NCI-H2029 (cell line): Measurements from ENCODE around the gene DUSP16.
"Not testable (repeated sequence)": the region's sequence is repeated elsewhere in the genome, so short reads cannot be mapped to it uniquely, and the experiment has no call there.

ENCODE experiments used
- DNase-seq: peaks from one replicate; lab custom pipeline; 2025; lab: John Stamatoyannopoulos, UW

The DUSP16 gene

GRCh38 chr12:12521044-12521485, 41.6 kb downstream of the DUSP16 start:
- DNase-seq: peak; percentile 68

GRCh38 chr12:12520273-12520672, 42.4 kb downstream of the DUSP16 start:
- DNase-seq: no peak

- DNase-seq: no peak
Measured at GRCh38 chr12:12519354-12519998, 43.2 kb downstream of the DUSP16 start.

GRCh38 chr12:12518919-12519318, 43.7 kb downstream of the DUSP16 start:
- no peak for DNase-seq

GRCh38 chr12:12518464-12518845, 44.2 kb downstream of the DUSP16 start:
- DNase-seq: no peak

- DNase-seq: no peak
Measured at GRCh38 chr12:12513416-12514006, 49.2 kb downstream of the DUSP16 start.

GRCh38 chr12:12511895-12512711, 50.6 kb downstream of the DUSP16 start:
- no peak for DNase-seq

GRCh38 chr12:12511021-12511783, 51.5 kb downstream of the DUSP16 start:
- no peak for DNase-seq

- DNase-seq: no peak
Measured at GRCh38 chr12:12510551-12510950, 52.1 kb downstream of the DUSP16 start.

GRCh38 chr12:12510141-12510540, 52.5 kb downstream of the DUSP16 start:
- no peak for DNase-seq

GRCh38 chr12:12508612-12509011, 54.1 kb downstream of the DUSP16 start:
- no peak for DNase-seq

- DNase-seq: no peak
Measured at GRCh38 chr12:12507121-12507520, 55.5 kb downstream of the DUSP16 start.

- no peak for DNase-seq
Measured at GRCh38 chr12:12506496-12506890, 56.2 kb downstream of the DUSP16 start.

GRCh38 chr12:12505544-12506495, 56.8 kb downstream of the DUSP16 start:
- DNase-seq: no peak

GRCh38 chr12:12503384-12504078, 59.1 kb downstream of the DUSP16 start:
- no peak for DNase-seq

- no peak for DNase-seq
Measured at GRCh38 chr12:12502815-12503151, 59.9 kb downstream of the DUSP16 start.

- not testable (repeated sequence) for DNase-seq
Measured at GRCh38 chr12:12502130-12502814, 60.4 kb downstream of the DUSP16 start.

- no peak for DNase-seq
Measured at GRCh38 chr12:12501121-12501520, 61.5 kb downstream of the DUSP16 start.

GRCh38 chr12:12499909-12500604, 62.6 kb downstream of the DUSP16 start:
- no peak for DNase-seq
